ENCODE measurements around the gene ROR2.
A peak's percentile ranks its signal among the peaks of the same experiment; 100 is the strongest.

ROR2 gene

GRCh38 chr9:91720751-91721705 is 229.0 kb downstream of the ROR2 start:
- H3K14ac ChIP-seq (ENCODE audit: low read length) = no peak overlapping the region
- no peak overlapping the region for H3K4ac ChIP-seq (ENCODE audit: low read length)
- H2BK12ac ChIP-seq (ENCODE audit: low read length) = no peak overlapping the region
- H3K27ac ChIP-seq (replicated peaks; ENCODE audit: low read length) = peak overlapping the region; percentile 11
- H3K9me3 ChIP-seq (replicated peaks in 1 of 2; ENCODE audit: control insufficient read depth in 2 of 2, insufficient read depth in 1 of 2, low read depth in 1 of 2, low read length in 2 of 2) = peaks cover 0 to 6% of the 10 kb centered on the region in 2 donors
- H2BK5ac ChIP-seq (ENCODE audit: low read length) = no peak overlapping the region
- no peak overlapping the region for H2BK120ac ChIP-seq (ENCODE audit: low read depth, low read length)
- no peak overlapping the region for H3K23ac ChIP-seq (ENCODE audit: low read depth, low read length, poor library complexity)
- H3K36me3 ChIP-seq (replicated peaks in 1 of 2; ENCODE audit: control insufficient read depth in 2 of 2, insufficient read depth in 2 of 2, low read length in 2 of 2) = peaks cover 23 to 43% of the 10 kb centered on the region in 2 donors
- no CpG with 5 or more reads among the region's 16 CpGs for WGBS, 2 donors (ENCODE audit: extremely low coverage in 2 of 2, insufficient read length in 2 of 2, insufficient replicate concordance in 1 of 2)
- no peaks in the 10 kb centered on the region for H3K27me3 ChIP-seq (ENCODE audit: control insufficient read depth in 3 of 3, insufficient read depth in 3 of 3, low read depth in 1 of 3, low read length in 3 of 3)
- H2AFZ ChIP-seq (ENCODE audit: low read length) = no peak overlapping the region
- H3K18ac ChIP-seq (ENCODE audit: low read length) = no peak overlapping the region
- H3K4me2 ChIP-seq (ENCODE audit: insufficient read depth, low read length, poor library complexity, severe bottlenecking) = no peak overlapping the region
- no peaks in the 10 kb centered on the region for H3K79me1 ChIP-seq (ENCODE audit: low read depth, low read length)
- no peak for DNase-seq (ENCODE audit: low spot score)
- peaks cover 0 to 2% of the 10 kb centered on the region in 2 donors for H3K4me1 ChIP-seq (ENCODE audit: control insufficient read depth in 2 of 2, insufficient read depth in 1 of 2, low read depth in 1 of 2, low read length in 2 of 2)
- no peak overlapping the region for H4K8ac ChIP-seq (ENCODE audit: low read depth, low read length)
- no peak overlapping the region for H3K9ac ChIP-seq (ENCODE audit: low read depth, low read length, poor library complexity)
- no peak overlapping the region for H2AK5ac ChIP-seq (ENCODE audit: low read depth, low read length)
- H2BK15ac ChIP-seq (ENCODE audit: low read length) = no peak overlapping the region
- H3K4me3 ChIP-seq (ENCODE audit: low read length in 2 of 2) = no peak overlapping the region
- H4K91ac ChIP-seq (ENCODE audit: low read depth, low read length, poor library complexity) = no peak overlapping the region

GRCh38 chr9:91720313-91720712 is 229.7 kb downstream of the ROR2 start:
- Histone ChIP-seq H4K91ac (ENCODE audit: low read depth, low read length, poor library complexity) (no peak overlapping the region), H3K18ac (ENCODE audit: low read length) (no peak overlapping the region), H3K79me1 (ENCODE audit: low read depth, low read length) (no peaks in the 10 kb centered on the region), H3K23ac (ENCODE audit: low read depth, low read length, poor library complexity) (no peak overlapping the region), H3K9me3 (replicated peaks in 1 of 2; ENCODE audit: control insufficient read depth in 2 of 2, insufficient read depth in 1 of 2, low read depth in 1 of 2, low read length in 2 of 2) (peaks cover 0 to 6% of the 10 kb centered on the region in 2 donors), H2BK15ac (ENCODE audit: low read length) (no peak overlapping the region), H2BK12ac (ENCODE audit: low read length) (no peak overlapping the region), H3K4me3 (ENCODE audit: low read length in 2 of 2) (no peak overlapping the region), H3K27me3 (ENCODE audit: control insufficient read depth in 3 of 3, insufficient read depth in 3 of 3, low read depth in 1 of 3, low read length in 3 of 3) (no peaks in the 10 kb centered on the region), H4K8ac (ENCODE audit: low read depth, low read length) (no peak overlapping the region), H2AFZ (ENCODE audit: low read length) (no peak overlapping the region), H3K4me2 (ENCODE audit: insufficient read depth, low read length, poor library complexity, severe bottlenecking) (no peak overlapping the region), H2BK120ac (ENCODE audit: low read depth, low read length) (no peak overlapping the region), H3K9ac (ENCODE audit: low read depth, low read length, poor library complexity) (no peak overlapping the region), H3K4ac (ENCODE audit: low read length) (no peak overlapping the region), H3K27ac (replicated peaks; ENCODE audit: low read length) (no peak overlapping the region), H2BK5ac (ENCODE audit: low read length) (no peak overlapping the region), H3K14ac (ENCODE audit: low read length) (no peak overlapping the region), H3K4me1 (ENCODE audit: control insufficient read depth in 2 of 2, insufficient read depth in 1 of 2, low read depth in 1 of 2, low read length in 2 of 2) (peaks cover 0 to 2% of the 10 kb centered on the region in 2 donors), H2AK5ac (ENCODE audit: low read depth, low read length) (no peak overlapping the region), H3K36me3 (replicated peaks in 1 of 2; ENCODE audit: control insufficient read depth in 2 of 2, insufficient read depth in 2 of 2, low read length in 2 of 2) (peaks cover 19 to 36% of the 10 kb centered on the region in 2 donors)
- WGBS, 2 donors (ENCODE audit: extremely low coverage in 2 of 2, insufficient read length in 2 of 2, insufficient replicate concordance in 1 of 2) = no CpG with 5 or more reads among the region's 3 CpGs
- no peak for DNase-seq (ENCODE audit: low spot score)

- H3K4ac ChIP-seq (ENCODE audit: low read length) = no peak overlapping the region
- H3K4me2 ChIP-seq (ENCODE audit: insufficient read depth, low read length, poor library complexity, severe bottlenecking) = no peak overlapping the region
- no peak overlapping the region for H3K14ac ChIP-seq (ENCODE audit: low read length)
- peaks cover 0 to 6% of the 10 kb centered on the region in 2 donors for H3K9me3 ChIP-seq (replicated peaks in 1 of 2; ENCODE audit: control insufficient read depth in 2 of 2, insufficient read depth in 1 of 2, low read depth in 1 of 2, low read length in 2 of 2)
- H3K27ac ChIP-seq (replicated peaks; ENCODE audit: low read length) = no peak overlapping the region
- H2BK5ac ChIP-seq (ENCODE audit: low read length) = no peak overlapping the region
- H2BK15ac ChIP-seq (ENCODE audit: low read length) = no peak overlapping the region
- no peak overlapping the region for H3K9ac ChIP-seq (ENCODE audit: low read depth, low read length, poor library complexity)
- WGBS, 2 donors (ENCODE audit: extremely low coverage in 2 of 2, insufficient read length in 2 of 2, insufficient replicate concordance in 1 of 2) = no CpG with 5 or more reads among the region's 9 CpGs
- no peak for DNase-seq (ENCODE audit: low spot score)
- H2AFZ ChIP-seq (ENCODE audit: low read length) = no peak overlapping the region
- H3K23ac ChIP-seq (ENCODE audit: low read depth, low read length, poor library complexity) = peak overlapping the region; percentile 37
- H3K79me1 ChIP-seq (ENCODE audit: low read depth, low read length) = no peaks in the 10 kb centered on the region
- H3K36me3 ChIP-seq (replicated peaks in 1 of 2; ENCODE audit: control insufficient read depth in 2 of 2, insufficient read depth in 2 of 2, low read length in 2 of 2) = peaks cover 5 to 13% of the 10 kb centered on the region in 2 donors
- H4K8ac ChIP-seq (ENCODE audit: low read depth, low read length) = no peak overlapping the region
- H3K4me1 ChIP-seq (ENCODE audit: control insufficient read depth in 2 of 2, insufficient read depth in 1 of 2, low read depth in 1 of 2, low read length in 2 of 2) = peaks cover 0 to 4% of the 10 kb centered on the region in 2 donors
- H3K27me3 ChIP-seq (ENCODE audit: control insufficient read depth in 3 of 3, insufficient read depth in 3 of 3, low read depth in 1 of 3, low read length in 3 of 3) = no peaks in the 10 kb centered on the region
- no peak overlapping the region for H2BK12ac ChIP-seq (ENCODE audit: low read length)
- no peak overlapping the region for H3K18ac ChIP-seq (ENCODE audit: low read length)
- H4K91ac ChIP-seq (ENCODE audit: low read depth, low read length, poor library complexity) = no peak overlapping the region
- H2AK5ac ChIP-seq (ENCODE audit: low read depth, low read length) = no peak overlapping the region
- no peak overlapping the region for H3K4me3 ChIP-seq (ENCODE audit: low read length in 2 of 2)
- H2BK120ac ChIP-seq (ENCODE audit: low read depth, low read length) = no peak overlapping the region
These were observed 232.0 kb downstream of the ROR2 start for GRCh38 chr9:91718071-91718470.

GRCh38 chr9:91716815-91717214 is 233.2 kb downstream of the ROR2 start:
- Histone ChIP-seq H3K4ac (ENCODE audit: low read length) (no peak overlapping the region), H3K27ac (replicated peaks; ENCODE audit: low read length) (no peak overlapping the region), H3K9ac (ENCODE audit: low read depth, low read length, poor library complexity) (no peak overlapping the region), H3K9me3 (replicated peaks in 1 of 2; ENCODE audit: control insufficient read depth in 2 of 2, insufficient read depth in 1 of 2, low read depth in 1 of 2, low read length in 2 of 2) (peaks cover 0 to 6% of the 10 kb centered on the region in 2 donors), H2BK15ac (ENCODE audit: low read length) (no peak overlapping the region), H2BK120ac (ENCODE audit: low read depth, low read length) (no peak overlapping the region), H3K18ac (ENCODE audit: low read length) (no peak overlapping the region), H3K36me3 (replicated peaks in 1 of 2; ENCODE audit: control insufficient read depth in 2 of 2, insufficient read depth in 2 of 2, low read length in 2 of 2) (peaks cover 0 to under 1% of the 10 kb centered on the region in 2 donors), H3K4me3 (ENCODE audit: low read length in 2 of 2) (no peak overlapping the region), H3K27me3 (ENCODE audit: control insufficient read depth in 3 of 3, insufficient read depth in 3 of 3, low read depth in 1 of 3, low read length in 3 of 3) (no peaks in the 10 kb centered on the region), H2BK5ac (ENCODE audit: low read length) (no peak overlapping the region), H3K23ac (ENCODE audit: low read depth, low read length, poor library complexity) (no peak overlapping the region), H4K8ac (ENCODE audit: low read depth, low read length) (no peak overlapping the region), H3K79me1 (ENCODE audit: low read depth, low read length) (no peaks in the 10 kb centered on the region), H3K14ac (ENCODE audit: low read length) (no peak overlapping the region), H4K91ac (ENCODE audit: low read depth, low read length, poor library complexity) (no peak overlapping the region), H3K4me1 (ENCODE audit: control insufficient read depth in 2 of 2, insufficient read depth in 1 of 2, low read depth in 1 of 2, low read length in 2 of 2) (peaks cover 0 to 4% of the 10 kb centered on the region in 2 donors), H2AFZ (ENCODE audit: low read length) (no peak overlapping the region), H2BK12ac (ENCODE audit: low read length) (no peak overlapping the region), H2AK5ac (ENCODE audit: low read depth, low read length) (no peak overlapping the region), H3K4me2 (ENCODE audit: insufficient read depth, low read length, poor library complexity, severe bottlenecking) (no peak overlapping the region)
- no peak for DNase-seq (ENCODE audit: low spot score)
- no CpG with 5 or more reads among the region's 7 CpGs for WGBS, 2 donors (ENCODE audit: extremely low coverage in 2 of 2, insufficient read length in 2 of 2, insufficient replicate concordance in 1 of 2)
